IMR-90 (cell line): ENCODE data around the gene ICAM5. TPM values are rescaled to one million over a fixed set of nuclear protein-coding genes. Genes with fewer than 3 reads are reported as not detected.

Experiments
- ATAC-seq: fragments of 200-7000 bp; cut with Tn5 transposase; 2 replicates; pipeline ENCODE4 v1.9.1; 2020; ENCODE audit warnings: low read depth, mild to moderate bottlenecking, moderate library complexity
- BruUV-seq: library from RNA; stranded (reverse); fragments of 400-500 nt; replicated peaks from 2 replicates; lab custom pipeline; 2021; lab: Mats Ljungman, UMichigan
- CTCF ChIA-PET: fragments of 300-600 bp; formaldehyde crosslinking; extraction: SDS; loops from one replicate; lab custom pipeline; 2021; ENCODE audit warnings: antibody characterized with exemption; lab: Yijun Ruan, JAX
- POLR2A ChIA-PET: fragments of 300-600 bp; sonication (Branson Sonifier 250); formaldehyde crosslinking; loops from one replicate; lab custom pipeline; 2022; ENCODE audit warnings: antibody characterized with exemption; ENCODE audit not compliant: unreplicated experiment; lab: Charles Lee
- DNase-seq: peaks from one replicate; pipeline ENCODE4 v3.0.0; 2013
- H2AFZ ChIP-seq: replicated peaks from 2 replicates; pipeline ENCODE3; 2013; ENCODE audit warnings: low read length, mild to moderate bottlenecking; ENCODE audit not compliant: poor library complexity
- H2AK5ac ChIP-seq: 2 replicates; pipeline ENCODE4 v1.6.1; 2013; ENCODE audit warnings: low read depth, low read length, inconsistent platforms
- H2AK9ac ChIP-seq: replicated peaks from 2 replicates; pipeline ENCODE3; 2013; ENCODE audit warnings: mild to moderate bottlenecking, low read depth, low read length, moderate library complexity; ENCODE audit not compliant: poor library complexity
- H2BK120ac ChIP-seq: 2 replicates; pipeline ENCODE4 v1.6.1; 2013; ENCODE audit warnings: low read depth, low read length, inconsistent platforms
- H2BK15ac ChIP-seq: 3 replicates; pipeline ENCODE4 v1.6.1; 2013; ENCODE audit warnings: low read depth, low read length, inconsistent platforms
- H2BK20ac ChIP-seq: 2 replicates; pipeline ENCODE4 v1.6.1; 2013; ENCODE audit warnings: low read depth, mild to moderate bottlenecking, inconsistent platforms, low read length, moderate library complexity
- H2BK5ac ChIP-seq: 2 replicates; pipeline ENCODE4 v1.6.1; 2013; ENCODE audit warnings: mild to moderate bottlenecking, low read depth, low read length, inconsistent platforms; ENCODE audit not compliant: poor library complexity, severe bottlenecking
- H3K14ac ChIP-seq: replicated peaks from 2 replicates; pipeline ENCODE4 v1.6.1; 2013; ENCODE audit warnings: low read depth, low read length, inconsistent platforms
- H3K18ac ChIP-seq: 2 replicates; pipeline ENCODE4 v1.6.1; 2013; ENCODE audit warnings: low read depth, low read length, control low read depth
- H3K23ac ChIP-seq: 2 replicates; pipeline ENCODE4 v1.6.1; 2013; ENCODE audit warnings: low read depth, low read length, inconsistent platforms
- H3K27ac ChIP-seq: 2 replicates; pipeline ENCODE4 v1.5.1; 2013; ENCODE audit warnings: mild to moderate bottlenecking, control low read depth, low read length; ENCODE audit not compliant: insufficient read depth
- H3K27me3 ChIP-seq: 2 replicates; pipeline ENCODE4 v1.6.1; 2013; ENCODE audit warnings: low read length; ENCODE audit not compliant: control insufficient read depth, insufficient read depth
- H3K36me3 ChIP-seq: 2 replicates; pipeline ENCODE4 v1.6.1; 2013; ENCODE audit warnings: low read length, mixed read lengths; ENCODE audit not compliant: control insufficient read depth, insufficient read depth
- H3K4ac ChIP-seq: 2 replicates; pipeline ENCODE4 v1.6.1; 2013; ENCODE audit warnings: low read depth, low read length, inconsistent platforms
- H3K4me1 ChIP-seq: 2 replicates; pipeline ENCODE4 v1.6.1; 2013; ENCODE audit warnings: low read length, mixed read lengths; ENCODE audit not compliant: control insufficient read depth, insufficient read depth
- H3K4me2 ChIP-seq: 2 replicates; pipeline ENCODE4 v1.6.1; 2013; ENCODE audit warnings: low read depth, mild to moderate bottlenecking, control low read depth, low read length, moderate library complexity
- H3K4me3 ChIP-seq: 2 replicates; pipeline ENCODE4 v1.5.1; 2013; ENCODE audit warnings: low read depth, mild to moderate bottlenecking, control low read depth, low read length, moderate library complexity; ENCODE audit not compliant: insufficient read depth
- H3K56ac ChIP-seq: 2 replicates; pipeline ENCODE4 v1.6.1; 2013; ENCODE audit warnings: low read length, inconsistent platforms; ENCODE audit not compliant: insufficient read depth; ENCODE audit errors: extremely low read depth
- H3K79me1 ChIP-seq, 2 experiments: 2 replicates each; pipeline ENCODE4 v1.6.1; 2013; ENCODE audit warnings: low read length in 2 of 2, inconsistent platforms in 1 of 2, low read depth in 1 of 2
- H3K9ac ChIP-seq: 2 replicates; pipeline ENCODE4 v1.6.1; 2013; ENCODE audit warnings: low read depth, low read length, control low read depth
- H3K9me1 ChIP-seq: 2 replicates; pipeline ENCODE4 v1.6.1; 2013; ENCODE audit warnings: low read length, inconsistent platforms; ENCODE audit not compliant: insufficient read depth
- H3K9me3 ChIP-seq: 2 replicates; pipeline ENCODE4 v1.6.1; 2013; ENCODE audit warnings: low read length; ENCODE audit not compliant: control insufficient read depth, insufficient read depth
- H4K20me1 ChIP-seq: 2 replicates; pipeline ENCODE4 v1.6.1; 2013; ENCODE audit warnings: low read length, inconsistent platforms; ENCODE audit not compliant: insufficient read depth
- H4K5ac ChIP-seq: 2 replicates; pipeline ENCODE4 v1.6.1; 2013; ENCODE audit warnings: mild to moderate bottlenecking, low read depth, low read length, control low read depth
- H4K8ac ChIP-seq, 2 experiments: 2 replicates each; pipeline ENCODE4 v1.6.1; 2013; ENCODE audit warnings: low read depth in 2 of 2, low read length in 2 of 2, control low read depth in 1 of 2, inconsistent platforms in 1 of 2
- H4K91ac ChIP-seq: 2 replicates; pipeline ENCODE4 v1.6.1; 2013; ENCODE audit warnings: low read depth, low read length, inconsistent platforms; ENCODE audit not compliant: insufficient read depth
- BHLHE40 ChIP-seq: fragments of 150-350 bp; IDR thresholded peaks from 2 replicates; pipeline ENCODE4 v1.6.1; 2016; ENCODE audit warnings: mild to moderate bottlenecking, low read depth, low read length
- CEBPB ChIP-seq: IDR thresholded peaks from 2 replicates; pipeline ENCODE4 v1.6.1; 2012; ENCODE audit warnings: low read depth, low read length, improper control_type of control experiment
- CHD1 ChIP-seq: IDR thresholded peaks from 2 replicates; pipeline ENCODE4 v1.6.1; 2012; ENCODE audit warnings: low read depth, low read length, improper control_type of control experiment
- MAFK ChIP-seq: IDR thresholded peaks from 2 replicates; pipeline ENCODE4 v1.6.1; 2012; ENCODE audit warnings: low read depth, low read length, improper control_type of control experiment
- MAZ ChIP-seq: IDR thresholded peaks from 2 replicates; pipeline ENCODE4 v1.6.1; 2012; ENCODE audit warnings: low read depth, mild to moderate bottlenecking, low read length, improper control_type of control experiment, moderate library complexity, borderline replicate concordance
- MXI1 ChIP-seq: IDR thresholded peaks from 2 replicates; pipeline ENCODE4 v1.6.1; 2012; ENCODE audit warnings: low read depth, mild to moderate bottlenecking, low read length, moderate library complexity, borderline replicate concordance
- POLR2A ChIP-seq: IDR thresholded peaks from 2 replicates; pipeline ENCODE4 v1.6.1; 2012; ENCODE audit warnings: mild to moderate bottlenecking, low read depth, low read length
- RAD21 ChIP-seq: IDR thresholded peaks from 2 replicates; pipeline ENCODE4 v1.6.1; 2012; ENCODE audit warnings: low read length, improper control_type of control experiment
- RFX5 ChIP-seq: IDR thresholded peaks from 2 replicates; pipeline ENCODE4 v1.8.0; 2012; ENCODE audit warnings: low read depth, mild to moderate bottlenecking, low read length, moderate library complexity
- SMC3 ChIP-seq: fragments of 150-350 bp; IDR thresholded peaks from 2 replicates; pipeline ENCODE4 v1.6.1; 2016; ENCODE audit warnings: low read depth, mild to moderate bottlenecking, antibody characterized with exemption, low read length, moderate library complexity
- WGBS, 2 experiments: methylation state at CpG; one replicate each; pipeline versions ENCODE4 v1.1.5 to v1.1.7; 2013; ENCODE audit warnings: missing lambda C conversion rate in 2 of 2; ENCODE audit not compliant: insufficient read length in 1 of 2; ENCODE audit errors: extremely low coverage in 2 of 2; 5-methylcytosine and 5-hydroxymethylcytosine counted together
- dilution Hi-C: fragments of 300-500 bp; cut with HindIII; formaldehyde crosslinking; loops from one replicate; pipeline ENCODE4 v1.14.3; 2018; ENCODE audit warnings: low sequenced_read_pairs; ENCODE audit not compliant: unreplicated experiment
- in situ Hi-C: fragments of 300-500 bp; cut with MboI; formaldehyde crosslinking; loops from 3 replicates; pipeline ENCODE4 v1.14.3; 2019; ENCODE audit warnings: low sequenced_read_pairs, inconsistent platforms, mixed read lengths
- intact Hi-C: fragments of 100-400 bp; cut with micrococcal nuclease; formaldehyde crosslinking; loops from 2 replicates; pipeline ENCODE4 v1.10.0; 2022
- polyA plus RNA-seq, 3 experiments: library from polyadenylated mRNA; depleted of rRNA; stranded (reverse); fragments of >200 nt; gene quantifications; 2 replicates each; pipeline ENCODE4 v1.2.3, GENCODE V29; 2012; ENCODE audit warnings: low replicate concordance in 1 of 3
- total RNA-seq: library from RNA; depleted of rRNA; stranded (reverse); fragments of >200 nt; gene quantifications from 2 replicates; pipeline ENCODE4 v1.2.3, GENCODE V29; 2012
- TF ChIP-seq, protein P1 (sequence below): fragments of 150-350 bp; IDR thresholded peaks from 2 replicates; pipeline ENCODE4 v1.6.1; 2016; ENCODE audit warnings: low read depth, mild to moderate bottlenecking, low read length, moderate library complexity, borderline replicate concordance
- TF ChIP-seq, protein P2 (sequence below): conservative IDR thresholded peaks from 2 replicates; pipeline ENCODE4 v1.5.1; 2012; ENCODE audit warnings: mild to moderate bottlenecking, low read depth, low read length, improper control_type of control experiment

The ICAM5 gene
- total and polyA plus RNA-seq, 2 of the 4 experiments (the other 2 are of a cell fraction): 3.0 to 23.9 TPM

DNA sequence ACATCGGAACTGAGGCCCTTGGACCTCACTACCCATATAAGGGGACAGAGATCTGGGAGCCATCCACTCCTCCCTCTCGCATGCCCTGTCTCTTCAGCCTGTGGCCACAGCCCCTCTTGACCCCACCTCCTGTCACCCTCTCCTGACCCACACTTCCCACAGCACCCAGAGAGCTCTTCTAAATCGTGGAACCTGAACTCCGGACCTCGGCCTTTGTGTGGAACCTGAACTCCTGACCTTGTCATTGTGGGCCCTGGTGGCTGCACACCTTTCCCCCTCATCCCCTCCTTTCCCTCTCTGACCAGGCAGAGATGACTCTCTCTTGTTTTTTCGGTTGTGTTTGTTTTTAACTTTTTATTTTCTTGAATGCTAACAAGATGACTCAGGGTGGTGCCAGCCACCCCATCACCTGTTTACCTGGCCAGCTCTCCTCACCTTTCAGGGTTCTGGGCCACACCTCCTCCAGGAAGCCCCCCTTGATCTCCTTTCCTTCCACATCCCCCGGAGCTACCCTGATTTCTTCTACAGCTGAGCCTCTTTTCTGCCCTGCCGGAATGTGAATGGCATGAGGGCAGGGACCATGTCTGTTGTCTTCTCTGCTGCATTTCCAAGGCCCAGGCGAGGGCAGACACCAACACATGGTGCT is 32.7 kb upstream of the ICAM5 start:
- H2AK9ac ChIP-seq: no peak overlapping the region
- no peak overlapping the region for H2BK5ac ChIP-seq
- ATAC-seq (no peak), DNase-seq (no peak)
- H3K27ac ChIP-seq: no peak overlapping the region
- no peak overlapping the region for H3K4ac ChIP-seq
- no peak overlapping the region for H3K56ac ChIP-seq
- intact Hi-C loops: loop anchor here (10.0 kb wide), 1 partner anchor 232 kb away; no protein-coding TSS in a partner anchor
- H3K79me1 ChIP-seq: peaks cover 10 to 26% of the 10 kb centered on the region in 2 experiments
- H2BK15ac ChIP-seq: no peak overlapping the region
- H2AK5ac ChIP-seq: no peak overlapping the region
- ChIA-PET POLR2A (no interaction called here), CTCF (interaction anchor here (0.9 kb wide), 1 partner anchor 131 kb away, joined by 3 read pairs; no protein-coding TSS in a partner anchor)
- WGBS, 2 experiments: 90% methylated on average over 3 of the region's 9 CpGs; no CpG with 5 or more reads in 1 of the 2 experiments
- H3K4me1 ChIP-seq: 0 out of 2 replicates have a peak, but pooled peaks cover 2% of the 10 kb centered on the region
- no peak overlapping the region for H4K91ac ChIP-seq
- no TSS peak for BruUV-seq
- H4K8ac ChIP-seq: no peak overlapping the region
- H3K9ac ChIP-seq: no peak overlapping the region
- H3K27me3 ChIP-seq: no peaks in the 10 kb centered on the region
- no peak overlapping the region for H3K14ac ChIP-seq
- no peak overlapping the region for H2AFZ ChIP-seq
- no peak overlapping the region for H3K23ac ChIP-seq
- no peak overlapping the region for H3K4me2 ChIP-seq
- no peaks in the 10 kb centered on the region for H3K9me1 ChIP-seq
- TF ChIP-seq MAZ (no peak), MAFK (no peak), RFX5 (no peak), RAD21 (no peak), SMC3 (no peak), CEBPB (no peak), MXI1 (no peak), BHLHE40 (no peak), CHD1 (no peak), POLR2A (no peak)
- TF ChIP-seq, protein P1, sequence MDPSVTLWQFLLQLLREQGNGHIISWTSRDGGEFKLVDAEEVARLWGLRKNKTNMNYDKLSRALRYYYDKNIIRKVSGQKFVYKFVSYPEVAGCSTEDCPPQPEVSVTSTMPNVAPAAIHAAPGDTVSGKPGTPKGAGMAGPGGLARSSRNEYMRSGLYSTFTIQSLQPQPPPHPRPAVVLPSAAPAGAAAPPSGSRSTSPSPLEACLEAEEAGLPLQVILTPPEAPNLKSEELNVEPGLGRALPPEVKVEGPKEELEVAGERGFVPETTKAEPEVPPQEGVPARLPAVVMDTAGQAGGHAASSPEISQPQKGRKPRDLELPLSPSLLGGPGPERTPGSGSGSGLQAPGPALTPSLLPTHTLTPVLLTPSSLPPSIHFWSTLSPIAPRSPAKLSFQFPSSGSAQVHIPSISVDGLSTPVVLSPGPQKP: no peak
- TF ChIP-seq, protein P2, sequence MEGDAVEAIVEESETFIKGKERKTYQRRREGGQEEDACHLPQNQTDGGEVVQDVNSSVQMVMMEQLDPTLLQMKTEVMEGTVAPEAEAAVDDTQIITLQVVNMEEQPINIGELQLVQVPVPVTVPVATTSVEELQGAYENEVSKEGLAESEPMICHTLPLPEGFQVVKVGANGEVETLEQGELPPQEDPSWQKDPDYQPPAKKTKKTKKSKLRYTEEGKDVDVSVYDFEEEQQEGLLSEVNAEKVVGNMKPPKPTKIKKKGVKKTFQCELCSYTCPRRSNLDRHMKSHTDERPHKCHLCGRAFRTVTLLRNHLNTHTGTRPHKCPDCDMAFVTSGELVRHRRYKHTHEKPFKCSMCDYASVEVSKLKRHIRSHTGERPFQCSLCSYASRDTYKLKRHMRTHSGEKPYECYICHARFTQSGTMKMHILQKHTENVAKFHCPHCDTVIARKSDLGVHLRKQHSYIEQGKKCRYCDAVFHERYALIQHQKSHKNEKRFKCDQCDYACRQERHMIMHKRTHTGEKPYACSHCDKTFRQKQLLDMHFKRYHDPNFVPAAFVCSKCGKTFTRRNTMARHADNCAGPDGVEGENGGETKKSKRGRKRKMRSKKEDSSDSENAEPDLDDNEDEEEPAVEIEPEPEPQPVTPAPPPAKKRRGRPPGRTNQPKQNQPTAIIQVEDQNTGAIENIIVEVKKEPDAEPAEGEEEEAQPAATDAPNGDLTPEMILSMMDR: no peak
- no peak overlapping the region for H2BK20ac ChIP-seq
- peaks cover 36% of the 10 kb centered on the region for H3K36me3 ChIP-seq
- H3K9me3 ChIP-seq: no peaks in the 10 kb centered on the region
- no peak overlapping the region for H4K5ac ChIP-seq
- no peak overlapping the region for H3K18ac ChIP-seq
- dilution Hi-C loops: no loop called here
- no peak overlapping the region for H3K4me3 ChIP-seq
- no peak overlapping the region for H2BK120ac ChIP-seq
- H4K20me1 ChIP-seq: no peaks in the 10 kb centered on the region
- in situ Hi-C loops: no loop called here
